ENCODE measurements around the gene ZSCAN12. TPM values are rescaled to one million over a fixed set of nuclear protein-coding genes. Genes with fewer than 3 reads are reported as not detected.

Gene ZSCAN12
- total RNA-seq, 1 donor from 2014 or later = 16.7 TPM

GRCh38 chr6:28343898-28344677 is 55.5 kb downstream of the ZSCAN12 start:
- Mint-ChIP-seq H3K4me1 (ENCODE audit: low read depth, unreplicated experiment) (no peaks in the 10 kb centered on the region), H3K9me3 (ENCODE audit: unreplicated experiment) (no peaks in the 10 kb centered on the region), H3K4me3 (ENCODE audit: unreplicated experiment) (no peak overlapping the region), H3K27ac (ENCODE audit: unreplicated experiment) (no peak overlapping the region), H3K27me3 (ENCODE audit: unreplicated experiment) (no peaks in the 10 kb centered on the region), H3K36me3 (ENCODE audit: unreplicated experiment) (no peaks in the 10 kb centered on the region)
- DNase-seq = no peak
- TF ChIP-seq CTCF (IDR thresholded peaks at IDR 0.05; ENCODE audit: partially characterized antibody, unreplicated experiment) = no peak

GRCh38 chr6:28340310-28341095 is 59.0 kb downstream of the ZSCAN12 start:
- no peaks in the 10 kb centered on the region for H3K27me3 Mint-ChIP-seq (ENCODE audit: unreplicated experiment)
- H3K4me3 Mint-ChIP-seq (ENCODE audit: unreplicated experiment) = no peak overlapping the region
- H3K9me3 Mint-ChIP-seq (ENCODE audit: unreplicated experiment) = no peaks in the 10 kb centered on the region
- no peak for TF ChIP-seq CTCF (IDR thresholded peaks at IDR 0.05; ENCODE audit: partially characterized antibody, unreplicated experiment)
- no peak overlapping the region for H3K27ac Mint-ChIP-seq (ENCODE audit: unreplicated experiment)
- H3K36me3 Mint-ChIP-seq (ENCODE audit: unreplicated experiment) = no peaks in the 10 kb centered on the region
- H3K4me1 Mint-ChIP-seq (ENCODE audit: low read depth, unreplicated experiment) = no peaks in the 10 kb centered on the region
- DNase-seq = no peak

GRCh38 chr6:28337121-28337520 is 62.4 kb downstream of the ZSCAN12 start:
- no peak for TF ChIP-seq CTCF (IDR thresholded peaks at IDR 0.05; ENCODE audit: partially characterized antibody, unreplicated experiment)
- no peak for DNase-seq

GRCh38 chr6:28336284-28337120 is 63.0 kb downstream of the ZSCAN12 start:
- H3K27me3 Mint-ChIP-seq (ENCODE audit: unreplicated experiment) = no peaks in the 10 kb centered on the region
- peaks cover 12% of the 10 kb centered on the region for H3K4me1 Mint-ChIP-seq (ENCODE audit: low read depth, unreplicated experiment)
- H3K9me3 Mint-ChIP-seq (ENCODE audit: unreplicated experiment) = peaks cover 2% of the 10 kb centered on the region
- no peak for TF ChIP-seq CTCF (IDR thresholded peaks at IDR 0.05; ENCODE audit: partially characterized antibody, unreplicated experiment)
- no peak for DNase-seq
- H3K36me3 Mint-ChIP-seq (ENCODE audit: unreplicated experiment) = no peaks in the 10 kb centered on the region
- no peak overlapping the region for H3K27ac Mint-ChIP-seq (ENCODE audit: unreplicated experiment)
- no peak overlapping the region for H3K4me3 Mint-ChIP-seq (ENCODE audit: unreplicated experiment)

More at GRCh38 chr6:28337121-28337520, 62.4 kb downstream of the ZSCAN12 start:
- H3K4me3 Mint-ChIP-seq (ENCODE audit: unreplicated experiment) = no peak overlapping the region
- H3K9me3 Mint-ChIP-seq (ENCODE audit: unreplicated experiment) = peaks cover 2% of the 10 kb centered on the region
- peaks cover 12% of the 10 kb centered on the region for H3K4me1 Mint-ChIP-seq (ENCODE audit: low read depth, unreplicated experiment)
- no peaks in the 10 kb centered on the region for H3K27me3 Mint-ChIP-seq (ENCODE audit: unreplicated experiment)
- H3K36me3 Mint-ChIP-seq (ENCODE audit: unreplicated experiment) = no peaks in the 10 kb centered on the region
- H3K27ac Mint-ChIP-seq (ENCODE audit: unreplicated experiment) = no peak overlapping the region
